ENCODE data around the gene DDR2.
"Not testable (repeated sequence)": the region's sequence is repeated elsewhere in the genome, so short reads cannot be mapped to it uniquely, and the experiment has no call there.

The DDR2 gene

DNA sequence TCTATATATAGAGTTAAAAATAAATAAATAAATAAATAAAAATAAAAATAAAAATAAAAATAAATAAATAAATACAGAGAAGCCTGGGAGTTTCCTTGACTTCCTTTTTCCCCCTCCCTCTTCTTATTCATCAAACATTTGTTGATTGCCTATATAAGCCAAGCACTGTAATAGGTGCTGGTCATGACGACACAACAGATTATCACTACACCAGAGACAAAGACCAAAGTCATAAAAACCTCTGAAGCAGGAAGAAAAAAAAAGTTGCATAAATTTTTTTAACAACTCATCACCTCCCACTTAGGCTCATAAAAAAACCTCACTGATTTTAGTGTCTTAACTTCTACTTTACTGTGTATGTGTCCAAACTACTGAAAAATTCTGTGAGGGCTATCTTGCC, 95.2 kb downstream of the DDR2 start:
- not testable (repeated sequence) for DNase-seq

- no peak for DNase-seq
Observed at GRCh38 chr1:162728573-162728972, 96.3 kb downstream of the DDR2 start.

GRCh38 chr1:162729195-162729774, 97.0 kb downstream of the DDR2 start:
- not testable (repeated sequence) for DNase-seq

DNA sequence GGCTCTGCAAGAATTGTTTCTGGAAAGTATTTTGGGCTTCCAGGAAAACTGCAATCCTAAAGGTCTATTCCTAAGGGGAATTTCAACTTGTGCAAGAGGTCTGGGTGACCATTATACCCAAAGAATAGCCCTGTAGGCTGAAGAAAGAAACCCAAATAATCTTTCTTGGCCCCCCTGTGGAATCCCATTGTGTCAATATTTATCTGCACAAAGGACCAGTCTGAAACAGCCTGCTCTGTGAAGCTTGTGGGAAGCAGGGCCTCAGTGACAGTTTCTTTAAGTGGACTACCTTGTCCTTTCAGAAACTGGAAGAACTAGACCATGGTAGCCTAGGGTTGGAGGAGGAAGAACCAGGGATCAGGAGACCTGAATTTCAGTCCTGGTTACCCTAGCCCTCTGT, 99.8 kb downstream of the DDR2 start:
- no peak for DNase-seq

- DNase-seq = no peak
Observed at GRCh38 chr1:162732566-162733335, 100.5 kb downstream of the DDR2 start.

- no peak for DNase-seq
Observed at GRCh38 chr1:162733336-162733590, 101.0 kb downstream of the DDR2 start.

DNA sequence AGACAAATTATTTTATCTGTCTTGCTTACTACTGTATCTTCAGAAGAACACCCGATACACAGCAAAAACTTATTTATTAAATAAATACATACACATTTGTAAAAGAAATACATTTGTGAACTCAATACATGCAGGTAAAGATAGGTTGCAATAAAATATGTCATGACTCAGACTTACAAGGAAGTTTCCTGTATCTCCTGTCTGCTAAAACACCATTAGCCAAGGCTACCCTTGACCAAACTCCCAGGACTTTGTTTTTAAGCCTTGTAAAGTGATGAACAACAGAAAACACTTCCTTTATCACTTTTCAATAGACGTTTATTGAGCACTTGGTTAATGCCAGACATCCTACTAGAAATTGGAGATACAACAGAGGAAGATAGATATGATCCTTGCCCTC, 101.8 kb downstream of the DDR2 start:
- DNase-seq = no peak

- DNase-seq = no peak
Observed at GRCh38 chr1:162736184-162736583, 103.9 kb downstream of the DDR2 start.

DNA sequence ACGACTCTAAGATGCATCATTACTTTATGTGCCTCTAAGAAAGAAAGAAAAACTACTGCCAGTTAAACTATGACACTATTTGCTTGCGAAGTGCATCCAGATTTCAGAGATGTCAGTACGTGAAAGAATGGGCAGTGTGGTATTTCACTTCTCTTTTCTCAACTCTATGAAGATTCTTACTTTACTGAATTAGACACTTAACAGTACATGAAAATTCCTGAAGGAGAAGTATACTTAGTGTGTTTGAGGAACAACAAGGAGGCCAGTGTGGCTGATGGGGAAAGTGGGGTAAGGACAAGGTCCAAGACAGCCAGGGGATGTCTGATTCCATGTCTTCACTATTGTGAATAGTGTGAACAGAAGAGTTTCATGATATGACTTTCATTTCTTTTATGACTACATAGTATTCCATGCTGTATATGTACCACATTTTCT, 104.4 kb downstream of the DDR2 start:
- DNase-seq = no peak

- no peak for DNase-seq
Observed at GRCh38 chr1:162740755-162741154, 108.5 kb downstream of the DDR2 start.

GRCh38 chr1:162741574-162741973, 109.3 kb downstream of the DDR2 start:
- no peak for DNase-seq

GRCh38 chr1:162746264-162746942, 114.1 kb downstream of the DDR2 start:
- DNase-seq = not testable (repeated sequence)

GRCh38 chr1:162753001-162753658, 120.9 kb downstream of the DDR2 start:
- no peak for DNase-seq

DNA sequence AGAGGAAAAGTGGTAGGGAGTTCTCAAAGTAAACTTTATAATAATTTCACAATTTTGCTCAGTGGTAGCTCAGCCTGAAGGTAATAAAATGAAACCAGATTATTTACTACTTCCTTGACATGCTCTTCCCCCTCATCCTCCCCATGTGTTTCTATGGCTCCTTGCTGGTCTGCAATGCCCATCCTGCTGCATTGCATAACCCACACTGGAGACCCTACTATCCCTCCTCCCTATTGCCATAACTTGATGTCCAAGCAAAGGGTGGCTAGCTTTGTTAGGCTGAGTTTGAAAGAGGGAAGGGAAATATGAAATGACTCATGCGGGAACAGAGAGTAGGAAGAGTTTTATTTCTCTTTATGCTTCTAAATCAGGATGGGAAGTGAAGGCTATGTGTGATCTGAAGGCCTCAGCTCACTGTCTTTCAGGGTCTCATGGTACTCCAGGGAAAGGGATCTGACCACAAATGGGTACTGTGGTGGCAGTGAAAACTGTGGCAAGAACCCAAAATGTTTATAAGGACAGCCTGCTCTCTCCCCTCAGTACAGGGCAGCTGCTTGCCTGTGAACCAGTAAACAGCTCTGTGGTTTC, 121.8 kb downstream of the DDR2 start:
- no peak for DNase-seq

- no peak for DNase-seq
Observed at GRCh38 chr1:162755306-162755705, 123.0 kb downstream of the DDR2 start.

- DNase-seq = no peak
Observed at GRCh38 chr1:162756523-162756922, 124.3 kb downstream of the DDR2 start.

- DNase-seq = no peak
Observed at GRCh38 chr1:162757476-162757875, 125.2 kb downstream of the DDR2 start.

- no peak for DNase-seq
Observed at GRCh38 chr1:162765788-162766187, 133.5 kb downstream of the DDR2 start.

GRCh38 chr1:162772571-162773154, 140.4 kb downstream of the DDR2 start:
- no peak for DNase-seq

GRCh38 chr1:162774007-162774406, 141.7 kb downstream of the DDR2 start:
- no peak for DNase-seq

DNA sequence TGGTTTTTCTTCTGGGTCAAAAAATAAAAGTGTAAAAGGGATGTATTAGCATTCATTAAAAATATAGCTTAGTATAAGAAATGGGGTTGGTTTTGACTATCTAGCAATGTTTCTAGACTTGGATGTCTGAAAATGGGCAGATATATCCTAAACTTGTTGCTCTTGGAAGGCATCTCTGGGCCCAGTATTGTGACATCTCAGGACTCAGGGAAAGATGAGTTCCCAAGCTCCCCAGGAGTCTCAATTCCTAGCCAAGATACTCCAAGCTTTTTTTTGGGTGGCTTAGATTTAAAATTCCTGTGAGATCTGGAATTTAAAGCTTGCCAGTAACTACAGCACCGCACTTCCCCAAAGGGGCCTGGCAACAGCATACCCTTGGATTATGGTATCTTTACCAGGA, 146.8 kb downstream of the DDR2 start:
- no peak for DNase-seq

DNA sequence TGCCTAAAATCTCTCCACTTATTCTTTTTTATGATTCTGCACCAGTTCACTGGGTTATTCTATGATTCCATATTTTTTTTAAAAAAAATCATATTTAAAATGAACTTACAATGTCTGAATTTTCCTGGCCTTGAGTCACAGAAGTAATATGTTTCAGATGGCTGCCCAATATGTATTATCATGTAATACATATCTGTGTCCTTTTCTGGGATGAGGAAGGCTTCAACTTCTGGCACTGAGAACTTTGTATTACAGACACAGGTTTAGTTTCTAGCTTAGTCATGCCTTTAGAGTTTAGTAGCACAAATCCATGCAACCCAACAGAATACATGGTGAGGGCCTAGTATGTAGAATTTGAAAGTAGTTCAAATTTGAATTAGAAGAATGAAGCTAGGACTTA, 150.4 kb downstream of the DDR2 start:
- DNase-seq = no peak

DNA sequence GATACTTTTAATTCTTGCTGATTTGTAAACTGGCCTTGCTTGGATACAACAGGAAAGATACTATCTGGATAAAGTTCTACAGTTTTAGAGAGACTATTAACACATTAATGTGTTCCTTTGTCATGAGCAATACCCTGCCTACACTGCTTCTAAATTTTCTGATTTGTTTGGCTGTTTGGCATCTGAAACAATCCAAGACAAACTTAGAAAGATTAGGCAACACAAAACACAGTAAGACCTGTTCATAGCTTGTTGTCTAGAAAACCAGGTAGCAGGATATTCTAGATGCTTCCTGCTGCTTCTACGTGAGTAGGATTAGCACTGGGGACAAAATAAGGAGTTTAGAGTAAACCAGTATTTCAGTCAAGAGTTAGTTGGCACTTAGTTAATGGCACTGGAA, 152.7 kb downstream of the DDR2 start:
- DNase-seq = not testable (repeated sequence)

Data from GF-D8 (cell line).